GM18505 (cell line): ENCODE results near the gene KIF3C.

Experiments used
- ATAC-seq: cut with Tn5 transposase; IDR thresholded peaks from one replicate; pipeline ENCODE4 v1.9.1; 2021; ENCODE audit not compliant: unreplicated experiment
- POLR2A ChIP-seq: IDR thresholded peaks from 4 replicates; pipeline ENCODE4 v1.6.1; 2011; ENCODE audit warnings: borderline replicate concordance; ENCODE audit not compliant: insufficient read depth, insufficient read length; ENCODE audit errors: extremely low read depth

KIF3C gene

GRCh38 chr2:25989154-25989553 is 6.9 kb upstream of the KIF3C start:
- no peak for ATAC-seq
- no peak for TF ChIP-seq POLR2A

GRCh38 chr2:25988134-25988533 is 5.8 kb upstream of the KIF3C start:
- no peak for ATAC-seq
- TF ChIP-seq POLR2A = no peak

GRCh38 chr2:25983735-25984134 is 1.4 kb upstream of the KIF3C start:
- no peak for ATAC-seq
- TF ChIP-seq POLR2A = no peak

GRCh38 chr2:25982968-25983280 is 627 bp upstream of the KIF3C start:
- TF ChIP-seq POLR2A = no peak
- no peak for ATAC-seq

- TF ChIP-seq POLR2A = no peak
- ATAC-seq = peak; percentile 10
These were observed 563 bp downstream of the KIF3C start for GRCh38 chr2:25981596-25982272.

- no peak for ATAC-seq
- TF ChIP-seq POLR2A = no peak
These were observed 1.3 kb downstream of the KIF3C start for GRCh38 chr2:25980951-25981350.

- TF ChIP-seq POLR2A = no peak
- no peak for ATAC-seq
These were observed 2.0 kb downstream of the KIF3C start for GRCh38 chr2:25980076-25980887.

- no peak for ATAC-seq
- TF ChIP-seq POLR2A = no peak
These were observed 3.3 kb downstream of the KIF3C start for GRCh38 chr2:25979001-25979400.

- no peak for TF ChIP-seq POLR2A
- no peak for ATAC-seq
These were observed 4.5 kb downstream of the KIF3C start for GRCh38 chr2:25977768-25978167.

- TF ChIP-seq POLR2A = no peak
- no peak for ATAC-seq
These were observed 5.1 kb downstream of the KIF3C start for GRCh38 chr2:25976983-25977741.

- no peak for TF ChIP-seq POLR2A
- no peak for ATAC-seq
These were observed 10.1 kb downstream of the KIF3C start for GRCh38 chr2:25972049-25972823.

- no peak for TF ChIP-seq POLR2A
- ATAC-seq = no peak
These were observed 10.7 kb downstream of the KIF3C start for GRCh38 chr2:25971596-25971995.
